OCI-LY3 (cell line): ENCODE results near the gene MEX3A.
A peak's percentile ranks its signal among the peaks of the same experiment; 100 is the strongest.
"Not testable (repeated sequence)": the region's sequence is repeated elsewhere in the genome, so short reads cannot be mapped to it uniquely, and the experiment has no call there.

Source experiments
- H2AFZ ChIP-seq: fragments of 200-600, 300-600 bp; shearing (Covaris generic); 2 replicates; pipeline ENCODE4 v1.6.0; 2014; ENCODE audit warnings: antibody characterized with exemption, low read depth, low read length
- H3K27ac ChIP-seq: fragments of 200-600, 300-600 bp; sonication (generic); 2 replicates; pipeline ENCODE4 v1.5.1; 2014; ENCODE audit warnings: mild to moderate bottlenecking, low read length, moderate library complexity, mixed read lengths
- H3K27me3 ChIP-seq: fragments of 200-600, 300-600 bp; sonication (generic); 2 replicates; pipeline ENCODE4 v1.6.1; 2014; ENCODE audit warnings: low read depth, low read length, mixed read lengths
- H3K36me3 ChIP-seq: fragments of 200-600, 300-600 bp; sonication (generic); replicated peaks from 2 replicates; pipeline ENCODE3; 2014; ENCODE audit warnings: low read depth, low read length, mixed read lengths
- H3K4me1 ChIP-seq: fragments of 300-600, 200-600 bp; sonication (generic); 2 replicates; pipeline ENCODE4 v1.6.1; 2014; ENCODE audit warnings: low read length, mixed read lengths
- H3K4me2 ChIP-seq: fragments of 200-600, 300-600 bp; sonication (generic); 2 replicates; pipeline ENCODE4 v1.6.1; 2014; ENCODE audit warnings: low read length, mixed read lengths
- H3K4me3 ChIP-seq: fragments of 300-600, 200-600 bp; sonication (generic); 2 replicates; pipeline ENCODE4 v1.5.1; 2014; ENCODE audit warnings: antibody characterized with exemption, mild to moderate bottlenecking, low read length, moderate library complexity
- H3K79me2 ChIP-seq: fragments of 300-600, 200-600 bp; shearing (Covaris generic); 2 replicates; pipeline ENCODE4 v1.6.1; 2014; ENCODE audit warnings: mild to moderate bottlenecking, low read length, mixed read lengths
- H3K9ac ChIP-seq: fragments of 300-600, 200-600 bp; shearing (Covaris generic); 2 replicates; pipeline ENCODE4 v1.6.0; 2014; ENCODE audit warnings: mild to moderate bottlenecking, low read length, moderate library complexity
- H3K9me3 ChIP-seq: fragments of 200-600, 300-600 bp; shearing (Covaris generic); 2 replicates; pipeline ENCODE4 v1.6.1; 2014; ENCODE audit warnings: low read length, mixed read lengths; ENCODE audit not compliant: insufficient read depth
- H4K20me1 ChIP-seq: fragments of 200-600, 300-600 bp; sonication (generic); 2 replicates; pipeline ENCODE4 v1.6.1; 2016; ENCODE audit warnings: low read length, mixed read lengths; ENCODE audit not compliant: insufficient read depth
- CTCF ChIP-seq: fragments of 200-600, 300-600 bp; sonication (generic); IDR thresholded peaks from 2 replicates; pipeline ENCODE4 v1.5.1; 2014; ENCODE audit warnings: antibody characterized with exemption, low read length, low read depth
- EZH2phosphoT487 ChIP-seq: fragments of 200-600 bp; shearing (Covaris generic); IDR thresholded peaks from 2 replicates; pipeline ENCODE4 v1.6.1; 2018; ENCODE audit warnings: antibody characterized with exemption, mixed run types, low read depth

Gene MEX3A

DNA sequence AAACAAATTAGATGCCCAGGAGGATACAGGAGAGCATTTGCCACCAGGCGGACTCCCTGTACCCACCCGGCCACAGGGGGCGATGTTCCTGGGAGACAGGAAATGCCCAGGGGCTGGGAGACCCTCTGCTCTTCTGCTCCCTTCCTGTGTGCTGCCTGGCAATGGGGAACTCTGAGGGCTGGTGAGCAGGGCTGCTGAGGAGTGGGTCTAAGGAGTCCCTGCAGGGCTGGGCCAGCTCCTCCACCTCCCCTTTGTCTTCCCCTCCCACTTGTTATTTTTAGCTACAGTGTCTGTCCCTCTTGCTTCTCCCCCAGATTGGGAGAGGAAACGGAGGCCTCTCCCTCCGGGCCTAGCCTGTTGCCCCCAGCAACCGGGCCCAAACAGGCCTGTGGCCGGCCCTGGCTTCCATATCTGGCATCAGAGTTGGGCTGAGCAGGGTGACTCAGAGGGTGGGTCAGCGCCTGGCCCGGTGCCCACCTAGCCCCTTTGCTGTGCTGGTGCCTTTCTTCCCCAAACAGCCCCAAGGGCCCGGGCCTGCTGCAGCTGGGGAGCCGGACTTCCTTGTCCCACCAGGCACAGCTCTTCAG, 43.9 kb upstream of the MEX3A start:
- Histone ChIP-seq H4K20me1 (peaks cover 2% of the 10 kb centered on the region; the same call in 1 of the 2 replicates), H3K79me2 (no peaks in the 10 kb centered on the region), H3K9ac (peak overlapping the region; percentile 21; the same call in 1 of the 2 replicates), H3K27me3 (peaks cover 55% of the 10 kb centered on the region), H3K36me3 (no peaks in the 10 kb centered on the region), H3K4me2 (peak overlapping the region; percentile 86), H3K27ac (no peak overlapping the region; the same call in 1 of the 2 replicates), H2AFZ (no peak overlapping the region), H3K4me1 (peaks cover 62% of the 10 kb centered on the region), H3K4me3 (peak overlapping the region; percentile 47), H3K9me3 (no peaks in the 10 kb centered on the region)
- TF ChIP-seq EZH2phosphoT487 (no peak), CTCF (peak; percentile 51)

DNA sequence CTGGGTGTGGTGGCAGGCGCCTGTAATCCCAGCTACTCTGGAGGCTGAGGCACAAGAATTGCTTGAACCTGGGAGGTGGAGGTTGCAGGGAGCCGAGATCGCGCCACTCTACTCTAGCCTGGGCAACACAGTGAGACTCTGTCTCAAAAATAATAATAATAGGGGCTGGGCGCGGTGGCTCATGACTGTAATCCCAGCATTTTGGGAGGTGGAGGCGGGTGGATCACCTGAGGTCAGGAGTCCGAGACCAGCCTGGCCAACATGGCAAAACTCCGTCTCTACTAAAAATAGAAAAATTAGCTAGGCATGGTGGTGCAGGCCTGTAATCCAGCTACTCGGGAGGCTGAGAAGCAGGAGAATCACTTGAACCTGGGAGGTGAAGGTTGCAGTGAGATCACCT, 43.3 kb upstream of the MEX3A start:
- not testable (repeated sequence) for H3K4me3 ChIP-seq, H4K20me1 ChIP-seq, H3K27ac ChIP-seq, H3K9me3 ChIP-seq, H3K4me2 ChIP-seq, H3K79me2 ChIP-seq, H3K36me3 ChIP-seq, H3K9ac ChIP-seq, H2AFZ ChIP-seq
- Histone ChIP-seq H3K27me3 (peaks cover 56% of the 10 kb centered on the region), H3K4me1 (peaks cover 68% of the 10 kb centered on the region)

- Histone ChIP-seq H3K27ac (no peak overlapping the region), H3K36me3 (no peaks in the 10 kb centered on the region), H3K4me2 (0 out of 2 replicates have a peak overlapping the region, but pooled peaks have one; percentile 1), H3K4me1 (peaks cover 73% of the 10 kb centered on the region), H3K27me3 (peaks cover 53% of the 10 kb centered on the region), H3K9ac (no peak overlapping the region), H2AFZ (no peak overlapping the region), H4K20me1 (peaks cover 2% of the 10 kb centered on the region; the same call in 1 of the 2 replicates), H3K4me3 (no peak overlapping the region), H3K9me3 (no peaks in the 10 kb centered on the region), H3K79me2 (no peaks in the 10 kb centered on the region)
- TF ChIP-seq CTCF (no peak), EZH2phosphoT487 (no peak)
Measured at GRCh38 chr1:156124557-156125483, 42.6 kb upstream of the MEX3A start.

DNA sequence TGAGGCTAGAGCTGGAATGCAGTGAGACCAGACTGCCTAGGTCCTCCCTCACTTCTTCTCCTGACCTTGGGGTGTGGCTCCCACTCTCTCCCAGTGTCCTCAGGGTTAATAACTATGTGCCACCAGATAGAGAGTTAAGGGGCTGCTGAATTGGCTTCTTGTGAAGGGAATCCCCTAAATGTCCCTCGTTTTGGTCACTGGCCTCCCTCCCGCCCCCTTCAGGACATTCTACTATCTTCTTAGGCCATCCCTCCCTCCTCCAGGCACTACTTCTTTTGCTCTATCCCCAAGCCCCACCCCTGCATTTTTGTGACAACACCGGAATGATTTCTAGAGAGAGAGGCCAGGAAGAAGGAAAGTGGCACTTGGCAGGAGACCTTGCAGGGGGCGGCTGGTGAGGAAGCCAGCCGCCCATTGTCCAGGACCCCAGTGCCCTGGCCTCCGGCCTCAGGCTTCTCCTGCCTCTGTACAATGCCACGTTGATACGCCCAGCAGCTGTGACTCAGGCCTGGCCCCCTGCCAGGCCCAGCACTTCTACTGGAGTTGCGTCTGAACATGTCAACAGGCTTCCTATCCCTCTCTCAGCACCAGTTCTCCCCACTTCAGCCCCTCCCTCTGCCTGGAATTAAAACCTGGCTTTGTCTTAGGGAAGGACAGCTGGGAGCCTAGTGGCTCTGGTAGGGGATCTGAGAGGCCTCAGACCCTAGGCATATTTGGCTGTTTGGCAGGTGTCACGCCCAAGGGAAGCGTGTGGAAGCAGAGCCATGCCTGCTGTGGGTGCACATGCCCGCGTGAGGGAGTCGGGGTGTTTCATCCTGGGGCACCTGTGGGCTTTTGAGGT, 41.3 kb upstream of the MEX3A start:
- Histone ChIP-seq H3K4me1 (peaks cover 71% of the 10 kb centered on the region), H3K79me2 (no peaks in the 10 kb centered on the region), H3K27ac (no peak overlapping the region), H3K27me3 (peaks cover 43% of the 10 kb centered on the region), H3K4me2 (peak overlapping the region; percentile 15), H4K20me1 (peaks cover 2% of the 10 kb centered on the region; the same call in 1 of the 2 replicates), H3K9ac (no peak overlapping the region), H3K4me3 (no peak overlapping the region), H3K9me3 (no peaks in the 10 kb centered on the region), H3K36me3 (no peaks in the 10 kb centered on the region), H2AFZ (no peak overlapping the region; the same call in 1 of the 2 replicates)
- TF ChIP-seq CTCF: peak; percentile 29
- no peak for TF ChIP-seq EZH2phosphoT487
